ENCODE measurements around the gene TALDO1.
A peak's percentile ranks its signal among the peaks of the same experiment; 100 is the strongest.

TALDO1 gene

DNA sequence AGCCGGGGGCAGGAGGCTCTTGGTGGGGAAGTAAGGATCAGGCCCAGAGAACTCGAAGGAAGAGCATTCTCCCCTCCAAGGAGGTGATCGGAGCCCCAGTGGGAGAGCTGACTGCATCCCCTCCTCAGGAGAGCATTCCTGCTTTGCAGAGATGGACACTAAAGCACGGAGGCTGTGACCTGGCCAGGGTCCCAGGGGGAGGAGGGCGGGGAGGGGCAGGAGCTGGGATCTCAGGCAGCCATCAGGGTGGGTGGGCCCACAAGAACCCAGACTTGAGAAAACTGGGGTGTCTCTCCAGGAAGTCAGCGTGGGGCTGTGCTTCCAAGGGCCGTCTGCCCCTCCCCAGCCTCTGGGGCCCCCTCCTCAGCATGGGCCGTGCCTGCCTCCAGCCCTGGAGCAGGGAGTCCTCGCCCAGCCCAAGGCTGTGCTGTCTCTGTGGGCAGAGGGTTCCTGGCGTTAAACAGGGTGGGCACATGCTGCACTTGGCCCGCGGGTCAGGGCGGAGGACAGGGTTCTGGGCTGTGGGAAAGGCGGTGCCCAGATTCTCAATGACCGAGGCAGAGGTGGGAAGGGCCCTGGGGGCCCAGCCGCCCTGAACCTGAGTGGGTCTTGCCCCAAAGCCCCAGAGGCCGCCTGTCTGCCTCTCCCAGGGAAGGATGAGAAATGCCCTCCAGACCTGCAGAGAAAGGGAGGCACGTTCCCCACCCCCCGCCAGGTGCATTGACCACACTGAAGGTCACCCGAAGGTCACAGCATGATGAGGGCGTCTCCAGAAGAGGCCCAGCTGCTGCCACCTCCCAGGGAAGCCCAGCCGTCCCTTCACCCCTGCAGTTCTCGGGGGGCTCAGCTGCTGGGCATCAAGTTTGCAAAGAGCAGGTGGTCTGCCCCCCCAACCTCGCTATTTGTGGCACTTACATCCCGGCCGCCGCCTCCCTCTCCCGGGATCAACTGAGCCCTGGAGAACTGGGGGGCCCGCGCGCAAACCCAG lies 42.0 kb downstream of the TALDO1 start:
- DNase-seq = no peak

DNA sequence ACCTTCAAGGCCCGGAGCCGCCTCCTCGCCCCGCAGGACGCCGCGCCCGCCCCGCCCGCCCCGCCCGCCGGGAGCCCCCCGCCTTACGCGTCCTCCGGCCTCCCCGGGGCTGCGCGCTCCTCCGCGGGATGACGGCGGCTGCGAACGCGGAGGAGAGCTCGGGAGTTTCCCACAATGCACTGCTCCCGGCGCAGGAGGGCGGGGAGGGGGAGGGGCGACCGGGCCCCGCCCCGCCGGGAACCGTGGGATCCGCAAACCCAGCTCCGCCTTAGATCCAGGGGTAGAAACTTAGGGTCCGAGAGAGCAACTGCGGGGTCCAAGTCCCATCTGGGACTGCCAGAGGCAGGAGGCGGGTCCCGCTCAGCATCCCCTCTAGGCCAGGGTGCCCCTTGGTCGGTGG lies 42.7 kb downstream of the TALDO1 start, which contains the start of gene CEND1:
CEND1 (minus strand) TSS at position 148 of the 400 bp plus-strand sequence. CDS start 1,514 bp downstream, outside the sequence.
- DNase-seq = peak; percentile 61 to 72

DNA sequence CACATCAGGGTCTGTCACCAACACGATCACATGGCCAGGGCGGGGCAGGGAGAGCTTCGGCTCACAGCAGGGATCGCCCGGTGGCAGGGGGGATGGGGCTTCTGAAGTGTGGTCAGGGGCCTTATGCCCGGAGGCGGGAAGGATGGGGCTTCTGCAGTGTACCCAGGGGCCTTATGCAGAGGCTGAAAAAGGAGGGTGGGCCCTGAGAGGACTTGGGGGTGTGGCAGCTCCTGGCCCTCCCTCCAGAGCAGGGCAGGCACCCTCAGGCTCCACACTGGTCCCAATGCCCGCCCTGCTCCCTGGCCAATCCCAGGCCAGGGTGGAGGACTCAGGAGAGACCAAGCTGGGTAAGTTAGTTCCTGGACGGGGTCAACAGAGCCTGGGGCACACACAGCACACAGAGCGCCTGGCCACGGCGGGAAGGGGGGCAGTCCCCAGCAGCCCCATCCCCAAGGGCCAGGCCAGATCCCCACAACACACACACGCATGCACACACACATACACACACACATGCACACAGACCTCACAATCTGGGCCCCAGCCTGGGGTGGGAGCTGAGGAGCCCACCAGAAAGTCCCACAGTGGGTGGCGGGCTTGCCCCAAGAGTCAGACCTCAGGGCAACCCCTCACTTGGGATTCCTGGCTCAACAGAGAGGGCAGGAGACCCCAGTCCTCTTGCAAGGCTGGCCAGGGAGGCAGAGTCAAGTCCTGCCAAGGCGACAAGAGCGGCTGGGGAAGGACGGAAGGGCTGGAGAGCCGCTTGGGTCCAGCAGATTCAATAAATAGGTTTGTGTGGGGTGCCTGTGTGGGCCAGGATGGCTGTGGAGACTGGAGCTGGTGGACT lies 43.7 kb downstream of the TALDO1 start:
- DNase-seq = no peak

DNA sequence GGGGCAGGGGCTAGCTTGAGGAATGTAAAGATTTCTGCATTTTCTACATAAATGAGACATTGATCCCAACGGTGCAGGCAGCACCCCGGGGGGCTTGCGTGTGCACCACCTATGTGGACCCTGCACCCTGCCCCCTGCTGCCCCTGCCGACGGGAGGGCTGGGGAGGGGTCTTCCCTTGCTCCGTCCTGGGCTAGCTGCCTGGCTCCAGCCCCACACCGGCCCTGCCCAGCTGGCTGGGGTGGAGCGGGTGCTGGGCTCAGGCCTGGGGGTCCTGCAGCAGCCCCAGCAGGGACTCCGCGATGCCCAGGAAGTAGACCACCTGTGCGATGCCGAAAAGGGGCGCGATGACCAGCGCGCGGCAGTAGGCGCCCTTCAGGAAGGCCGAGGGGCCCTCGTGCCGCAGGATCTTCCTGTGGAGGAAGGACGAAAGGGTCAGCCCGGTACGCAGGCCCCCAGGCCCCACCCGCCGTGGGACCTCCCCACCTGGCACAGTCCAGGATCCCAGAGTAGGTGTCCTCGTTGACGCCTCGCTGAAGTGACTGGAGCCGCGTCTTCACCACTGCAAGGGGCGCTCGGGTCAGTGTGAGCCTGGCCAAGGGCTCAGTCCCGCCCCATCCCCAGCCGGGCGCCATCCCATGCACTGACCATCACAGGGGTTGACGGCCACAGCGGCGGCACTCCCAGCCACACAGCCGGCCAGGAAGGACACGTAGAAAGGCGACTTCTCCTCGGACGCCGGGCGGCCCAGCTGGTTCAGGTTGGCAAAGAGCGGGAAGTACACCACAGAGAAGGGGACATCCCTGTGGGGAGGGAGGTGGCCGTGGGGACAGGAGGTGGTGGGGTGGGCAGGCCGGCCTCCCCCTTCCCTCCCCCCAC lies 44.6 kb downstream of the TALDO1 start:
- no peak for DNase-seq

DNA sequence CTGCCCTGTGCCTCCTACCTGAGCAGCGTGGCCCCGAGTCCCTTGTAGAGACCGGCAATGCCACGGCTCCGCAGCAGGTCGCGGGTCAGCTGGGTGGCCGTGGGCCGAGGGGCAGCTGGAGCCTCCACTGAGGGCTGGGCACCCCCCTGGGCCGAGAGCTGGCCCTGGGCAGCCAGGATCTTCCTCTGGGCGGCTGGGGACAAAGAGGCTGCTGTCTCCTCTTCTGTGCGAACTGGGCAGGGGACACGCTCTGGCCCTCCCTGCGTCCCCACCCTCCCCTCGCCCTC lies 45.2 kb downstream of the TALDO1 start:
- no peak for DNase-seq

DNA sequence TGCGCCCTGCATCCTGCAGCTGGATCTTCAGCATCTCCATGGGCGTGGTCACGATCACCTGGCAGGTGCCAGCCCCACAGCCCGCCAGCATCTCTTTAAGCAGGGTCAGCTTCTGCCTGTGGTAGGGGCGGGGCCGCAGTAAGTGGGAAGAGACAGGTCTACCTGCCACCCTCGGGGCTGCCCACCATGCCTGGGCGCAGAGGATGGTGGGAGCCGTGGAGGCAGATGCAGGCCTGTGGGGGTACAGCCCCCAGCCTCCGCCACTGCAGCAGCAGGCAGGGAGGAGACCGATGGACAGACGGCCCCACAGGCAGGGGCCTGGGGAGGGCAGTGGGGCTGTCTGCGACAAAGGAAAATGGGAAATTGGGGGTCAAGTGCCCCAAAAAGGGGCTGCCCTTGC lies 45.6 kb downstream of the TALDO1 start:
- DNase-seq = no peak

DNA sequence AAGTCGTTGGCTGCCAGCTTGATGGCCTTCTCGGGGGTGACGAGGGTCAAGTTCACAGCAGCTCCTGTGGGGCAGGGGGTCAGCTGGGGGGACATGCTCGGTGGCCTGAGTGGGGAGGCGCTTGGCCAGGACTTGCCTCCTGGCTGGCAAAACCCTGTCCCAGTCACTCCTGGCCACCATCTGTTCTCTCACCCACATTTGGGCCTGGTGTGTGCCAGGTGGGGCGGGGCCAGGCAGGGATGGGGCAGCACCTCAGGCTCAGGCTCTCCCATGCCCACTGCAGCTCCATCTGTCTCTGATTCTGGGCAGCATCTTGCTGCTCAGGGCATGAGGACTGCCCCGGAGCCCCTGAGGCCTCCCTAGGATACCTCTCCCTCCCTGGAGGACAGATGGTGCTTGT lies 46.3 kb downstream of the TALDO1 start:
- DNase-seq = no peak

DNA sequence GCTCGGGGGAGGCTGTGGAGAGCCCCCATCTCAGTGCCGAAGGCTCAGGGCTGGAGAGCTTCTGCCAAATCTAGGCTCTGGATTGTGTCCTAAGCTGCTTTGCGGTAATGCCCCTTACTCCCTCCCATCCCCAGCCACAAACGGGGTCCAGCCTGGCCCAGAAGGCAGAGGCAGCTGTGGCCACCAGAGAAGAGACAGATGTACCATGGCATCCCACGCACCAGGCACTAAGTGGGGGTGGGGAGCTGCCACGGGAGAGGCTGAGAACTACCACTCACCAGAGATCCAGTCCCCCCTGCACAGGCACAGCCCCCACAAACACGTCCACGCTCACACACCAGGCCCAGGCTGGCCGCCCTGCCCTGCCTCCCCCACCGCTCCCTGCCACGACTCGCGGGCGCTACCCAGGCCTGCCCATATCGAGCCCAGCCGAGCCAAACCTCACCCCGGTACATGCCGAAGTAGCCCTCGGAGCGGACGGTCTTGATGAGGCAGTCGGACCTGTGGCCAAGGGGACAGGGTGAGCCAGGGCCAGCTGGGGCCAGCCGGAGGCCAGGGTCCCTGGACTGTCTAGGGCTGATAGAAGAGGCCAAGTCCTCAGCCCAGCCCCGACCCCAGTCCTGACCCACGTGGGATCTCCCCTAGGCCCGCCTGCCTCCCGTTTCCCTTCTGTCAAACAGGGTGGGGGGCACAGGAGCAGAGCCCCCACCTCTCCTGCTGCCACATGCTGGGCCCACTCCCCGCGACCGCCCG lies 46.9 kb downstream of the TALDO1 start:
- no peak for DNase-seq

DNA sequence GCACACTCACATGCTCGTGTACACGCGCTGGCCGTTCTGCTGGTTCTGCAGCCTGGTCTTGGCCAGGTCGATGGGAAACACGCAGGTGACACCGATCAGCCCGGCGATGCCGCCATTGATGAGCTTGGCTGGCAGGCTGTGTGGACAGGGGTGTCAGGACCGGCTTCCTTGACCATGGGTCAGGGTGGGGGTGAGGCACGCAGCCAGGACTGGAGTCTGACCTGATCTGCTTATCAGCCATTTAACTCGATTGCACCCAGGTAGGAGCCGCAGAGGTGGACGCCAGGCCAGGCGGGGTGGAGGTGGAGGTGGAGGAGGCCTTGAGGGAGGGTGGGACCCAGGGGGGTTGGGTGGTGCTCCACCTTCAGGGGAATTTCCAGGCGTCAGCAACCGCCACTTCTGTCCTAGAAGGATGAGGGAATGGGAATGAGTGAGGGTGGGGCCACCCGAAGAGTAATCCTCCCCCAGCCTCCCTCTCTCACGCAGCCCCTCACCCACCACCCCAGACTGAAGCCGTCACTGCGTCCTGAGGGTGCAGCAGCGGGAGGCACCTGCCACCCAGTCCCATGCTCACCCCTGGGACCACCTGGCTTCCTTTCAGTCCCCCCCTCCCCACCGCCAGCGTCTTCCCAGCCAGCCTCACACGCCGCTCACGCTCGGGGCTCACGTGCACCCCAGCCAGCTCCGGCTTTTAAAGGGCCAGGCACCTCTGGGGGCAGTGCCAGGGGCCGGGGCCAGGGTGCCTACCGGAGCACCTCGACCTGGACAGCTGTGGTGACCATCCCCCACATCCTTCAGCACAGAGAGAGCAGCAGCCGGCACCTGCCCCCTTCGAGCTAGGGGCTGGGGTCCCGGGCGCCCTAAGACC lies 47.7 kb downstream of the TALDO1 start:
- no peak for DNase-seq

DNA sequence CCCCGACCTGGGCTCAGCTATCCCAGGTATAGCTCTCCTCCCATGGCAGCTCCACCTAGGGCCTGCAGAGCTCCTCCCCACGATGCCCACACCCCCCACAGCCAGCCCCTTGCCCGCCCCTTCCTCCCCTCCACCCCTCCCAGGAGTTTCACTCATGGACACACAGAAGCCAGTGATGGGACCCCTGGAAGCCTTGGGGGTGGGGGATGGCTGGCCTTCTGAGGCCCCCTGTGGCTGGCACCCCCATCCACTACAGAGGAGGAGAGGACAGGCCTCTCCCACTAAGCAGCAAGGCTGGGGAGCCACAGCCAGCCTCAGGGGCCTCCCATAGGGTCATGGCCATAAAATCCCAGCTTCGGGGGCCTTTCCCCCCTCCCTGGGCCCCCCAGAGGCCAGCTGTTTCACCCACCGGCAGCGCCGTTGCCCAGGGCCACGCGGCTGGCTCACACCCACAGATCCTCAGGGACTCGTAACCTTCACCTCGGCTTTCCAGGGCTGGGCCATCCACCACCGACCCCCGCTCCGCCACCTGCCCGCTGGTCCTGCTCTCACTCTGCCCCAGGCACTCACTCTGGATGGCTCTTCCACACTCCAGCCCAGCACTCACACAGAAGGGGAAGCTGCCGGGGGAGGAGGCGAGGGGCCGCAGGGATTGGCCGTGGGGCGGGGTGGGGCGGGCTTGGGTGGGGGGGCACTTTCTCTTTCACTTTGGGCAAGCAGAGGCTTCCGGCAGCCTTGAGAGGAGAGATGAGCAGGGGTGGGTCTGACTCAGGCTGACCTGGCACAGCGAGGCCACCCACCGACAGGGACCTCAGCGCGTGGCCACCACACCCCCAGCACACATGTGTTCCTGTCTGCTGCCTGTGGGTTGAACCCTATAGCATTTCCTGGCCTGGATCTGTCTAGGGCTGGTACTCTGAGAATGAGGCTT lies 48.6 kb downstream of the TALDO1 start:
- peak; percentile 87 to 88 for DNase-seq

DNA sequence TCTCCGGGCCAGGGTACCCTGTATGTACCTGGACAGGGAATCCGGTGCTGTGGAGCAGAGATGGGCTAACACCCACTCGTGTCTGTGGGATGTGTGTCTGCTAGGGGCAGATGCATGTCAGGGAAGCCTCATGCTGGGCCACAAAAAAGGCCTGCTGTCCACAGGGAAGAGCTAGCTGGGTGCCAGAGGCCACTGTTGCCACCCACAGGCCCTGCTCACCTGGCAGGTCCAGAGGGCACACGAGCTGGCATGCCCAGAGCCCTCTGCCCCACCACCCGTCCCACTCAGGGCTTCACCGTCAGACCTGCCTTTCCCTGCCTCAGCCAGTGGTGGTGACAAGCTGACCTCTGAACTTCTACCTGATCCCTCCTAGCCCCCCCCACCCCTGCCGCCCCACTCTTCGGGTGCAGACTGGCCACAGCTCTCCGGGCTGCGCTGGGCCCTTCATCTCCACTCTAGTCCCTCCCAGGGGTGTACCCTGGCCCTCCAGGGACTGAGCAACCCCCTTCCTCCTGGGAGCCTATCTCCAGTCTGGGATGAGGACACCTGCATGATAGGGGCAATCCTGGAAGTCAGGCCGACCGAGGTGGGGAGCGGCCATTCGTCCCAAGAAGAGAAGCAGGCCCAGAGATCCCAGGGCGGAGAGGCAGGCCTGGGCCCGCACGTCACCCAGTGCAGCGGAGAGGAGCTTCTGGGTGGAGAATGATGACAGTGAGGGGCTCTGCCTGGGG lies 49.5 kb downstream of the TALDO1 start:
- DNase-seq = no peak

DNA sequence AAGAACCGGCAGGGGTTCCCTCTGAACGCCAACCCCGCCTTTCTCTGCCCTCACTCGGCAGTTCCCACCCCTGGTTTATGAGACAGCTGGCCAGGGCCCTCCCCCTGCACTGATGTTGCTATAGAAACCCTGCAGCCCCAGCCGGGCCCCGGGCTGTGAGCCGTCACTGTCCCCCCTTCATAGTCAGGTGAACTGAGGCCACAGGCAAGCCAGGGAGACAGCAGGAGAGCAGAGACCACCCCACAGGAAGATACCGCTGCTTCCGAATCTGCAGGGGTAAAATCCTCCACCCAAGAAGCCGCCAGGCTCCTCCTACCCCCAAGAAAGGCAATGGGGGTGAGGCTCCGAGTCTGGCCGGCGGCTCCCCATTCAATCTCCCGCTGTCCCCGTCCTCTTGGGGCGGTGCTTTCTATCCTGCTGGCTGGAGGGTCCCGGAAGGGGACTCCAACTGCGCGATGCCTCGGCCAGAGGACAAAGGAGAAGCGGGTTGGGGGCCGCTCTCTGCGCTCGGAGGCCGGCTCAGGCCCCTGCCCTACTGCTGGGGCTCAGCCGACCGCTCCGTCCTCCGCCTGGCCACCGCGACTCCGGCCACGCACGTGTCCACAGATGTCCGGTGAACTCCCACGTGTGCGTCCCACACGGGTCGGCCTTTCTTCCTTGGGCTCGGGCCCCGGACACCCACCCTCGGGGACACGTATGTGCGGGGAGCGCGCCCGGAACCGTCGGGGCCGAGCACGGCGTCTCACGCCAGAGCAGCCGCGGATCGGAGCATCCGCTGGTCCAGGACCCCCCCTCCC lies 50.2 kb downstream of the TALDO1 start:
- peak; percentile 76 to 82 for DNase-seq

DNA sequence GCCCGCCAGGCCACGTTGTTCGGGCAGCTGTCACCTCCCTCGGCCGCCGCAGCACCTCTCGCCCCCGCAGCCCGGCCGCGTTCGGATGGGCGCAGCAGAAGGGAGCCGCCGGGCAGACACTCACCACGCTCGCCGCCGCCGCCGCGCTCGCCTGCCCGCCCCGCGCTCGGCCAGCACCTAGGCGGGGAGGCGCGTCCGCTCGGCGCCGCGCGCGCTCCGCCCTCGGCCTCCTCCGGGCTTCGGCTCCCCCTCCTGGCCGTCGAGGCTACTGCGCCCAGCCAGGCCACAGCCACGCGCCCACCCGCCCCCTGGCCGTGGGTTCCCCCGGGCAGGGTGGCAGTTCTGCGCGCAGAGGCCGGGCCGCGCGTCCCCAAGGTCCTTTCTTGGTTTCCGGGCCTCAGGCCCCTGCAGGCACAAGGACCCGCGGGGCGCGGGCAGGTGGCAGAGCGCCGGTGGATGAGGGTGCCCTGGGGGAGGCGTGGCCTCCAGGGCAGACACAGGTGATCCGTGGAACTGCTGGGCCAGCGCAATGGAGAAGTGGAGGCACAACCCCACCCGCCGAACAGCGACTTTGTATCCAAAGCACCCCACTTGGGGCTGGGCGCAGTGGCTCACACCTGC lies 50.9 kb downstream of the TALDO1 start, which contains the start of gene SLC25A22:
SLC25A22 (minus strand) TSS at position 189 of the 621 bp plus-strand sequence. CDS start 3,275 bp downstream, outside the sequence.
- peak; percentile 87 to 88 for DNase-seq

DNA sequence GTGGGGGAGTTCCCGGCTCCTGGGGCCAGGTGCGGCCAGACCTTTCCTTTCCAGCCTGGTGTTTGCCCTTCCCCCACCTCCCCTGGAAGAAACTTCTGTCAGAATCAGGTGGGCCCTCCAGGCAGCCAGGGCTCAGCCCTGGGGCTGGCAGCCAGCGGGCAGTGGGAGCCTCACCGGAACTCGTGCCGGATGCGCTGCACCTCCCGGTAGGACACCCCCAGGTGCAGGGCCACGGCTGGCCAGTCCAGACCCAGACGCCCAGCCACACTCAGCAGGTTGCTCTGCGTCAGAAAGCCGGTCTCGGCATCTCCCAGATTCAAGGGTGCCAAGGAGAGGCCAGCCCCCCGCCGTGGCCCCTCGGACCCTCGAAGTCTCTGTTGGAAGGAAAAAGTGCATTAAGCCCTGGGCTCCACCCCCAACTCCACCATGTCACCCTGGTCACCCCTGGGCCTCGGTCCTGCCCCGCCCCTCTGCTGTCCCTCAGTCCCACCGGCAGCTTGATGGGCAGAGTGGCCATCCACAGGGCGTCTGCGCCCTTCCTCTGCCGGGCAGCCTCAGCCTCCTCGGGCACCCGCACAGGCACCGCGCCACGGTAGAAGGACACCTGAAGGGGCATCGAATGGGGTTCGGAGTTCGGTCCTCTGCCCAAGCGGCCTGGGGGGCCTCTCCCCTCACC lies 52.5 kb downstream of the TALDO1 start:
- no peak for DNase-seq

DNA sequence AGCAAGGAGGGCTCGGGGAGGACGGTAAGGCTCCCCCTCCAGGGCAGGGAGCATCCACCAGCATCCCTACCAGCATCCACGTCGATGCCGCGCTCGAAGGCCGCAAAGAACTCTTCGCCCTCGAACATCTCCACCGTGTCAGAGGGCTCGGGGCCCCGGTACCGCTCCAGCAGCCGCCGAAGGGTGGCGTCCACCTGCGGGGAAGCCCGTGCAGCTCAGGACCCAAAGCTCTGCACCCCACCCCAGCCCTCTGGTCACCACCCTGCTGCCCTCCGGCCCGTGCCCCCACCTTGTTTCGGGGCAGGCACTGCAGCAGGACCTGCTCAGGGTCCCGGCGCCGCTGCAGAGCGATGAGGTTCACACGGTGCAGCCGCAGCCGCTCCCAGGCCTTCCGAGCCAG lies 53.2 kb downstream of the TALDO1 start:
- no peak for DNase-seq

DNA sequence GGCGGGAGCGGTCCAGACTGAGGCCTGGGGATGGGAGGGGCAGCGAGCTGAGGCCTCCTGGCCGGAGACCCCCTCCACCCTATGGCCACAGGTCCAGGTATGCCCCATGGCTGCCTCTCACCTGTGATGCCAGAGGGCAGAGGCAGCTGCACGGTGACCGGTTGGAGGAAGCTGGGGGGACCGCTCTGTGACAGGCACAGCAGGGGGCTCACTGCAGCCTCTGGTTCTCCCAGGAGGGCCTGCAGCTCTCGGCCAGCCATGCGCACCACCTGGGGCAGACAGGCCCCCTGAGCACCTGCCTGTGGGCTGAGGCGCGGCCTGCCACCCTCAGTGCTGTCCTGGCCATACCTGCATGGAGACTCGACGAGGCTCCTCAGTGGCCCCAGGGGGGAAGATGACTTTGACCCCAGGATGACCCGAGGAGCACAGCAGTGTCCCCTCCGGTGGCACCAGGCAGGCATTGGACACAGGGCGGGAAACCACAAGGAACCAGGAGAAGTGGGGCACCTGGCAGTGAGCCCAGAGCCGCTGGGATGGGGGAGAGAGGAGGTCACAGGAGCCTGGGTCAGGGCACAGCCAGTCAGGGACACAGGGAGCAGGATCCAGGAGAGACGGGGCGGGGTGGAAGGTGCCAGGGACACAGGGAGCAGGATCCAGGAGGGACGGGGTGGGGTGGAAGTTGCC lies 54.0 kb downstream of the TALDO1 start:
- DNase-seq = no peak

Measured in activated CD4-positive, alpha-beta T cell treated with anti-CD3 and anti-CD28 coated beads, Interleukin-2, amount 50 U/mL, for 48 hours (primary cell).